ENCODE measurements around the gene FEM1B.
A peak's percentile ranks its signal among the peaks of the same experiment; 100 is the strongest.

FEM1B gene

GRCh38 chr15:68286256-68286655 is 8.7 kb downstream of the FEM1B start:
- DNase-seq = no peak

GRCh38 chr15:68289057-68289456 is 11.5 kb downstream of the FEM1B start:
- DNase-seq = no peak

- DNase-seq = no peak
Observed at GRCh38 chr15:68289621-68290352, 12.2 kb downstream of the FEM1B start.

GRCh38 chr15:68290715-68291114 is 13.2 kb downstream of the FEM1B start:
- DNase-seq = no peak

GRCh38 chr15:68292157-68292781 is 14.7 kb downstream of the FEM1B start:
- no peak for DNase-seq

- no peak for DNase-seq
Observed at GRCh38 chr15:68292967-68293366, 15.4 kb downstream of the FEM1B start.

- DNase-seq = no peak
Observed at GRCh38 chr15:68295014-68295805, 17.7 kb downstream of the FEM1B start.

GRCh38 chr15:68298336-68298735 is 20.8 kb downstream of the FEM1B start:
- no peak for DNase-seq

GRCh38 chr15:68298882-68299381 is 21.4 kb downstream of the FEM1B start:
- peak; percentile 34 for DNase-seq

- DNase-seq = no peak
Observed at GRCh38 chr15:68299436-68299835, 21.9 kb downstream of the FEM1B start.

GRCh38 chr15:68300115-68300940 is 22.8 kb downstream of the FEM1B start:
- no peak for DNase-seq

- no peak for DNase-seq
Observed at GRCh38 chr15:68301301-68301700, 23.8 kb downstream of the FEM1B start.

GRCh38 chr15:68302729-68303128 is 25.2 kb downstream of the FEM1B start:
- DNase-seq = no peak

- DNase-seq = no peak
Observed at GRCh38 chr15:68303134-68303533, 25.6 kb downstream of the FEM1B start.

GRCh38 chr15:68303560-68304436 is 26.3 kb downstream of the FEM1B start:
- no peak for DNase-seq

- no peak for DNase-seq
Observed at GRCh38 chr15:68304589-68305337, 27.2 kb downstream of the FEM1B start.

GRCh38 chr15:68305420-68305871 is 27.9 kb downstream of the FEM1B start:
- no peak for DNase-seq

- DNase-seq = no peak
Observed at GRCh38 chr15:68307131-68307928, 29.8 kb downstream of the FEM1B start.

GRCh38 chr15:68309024-68309423 is 31.5 kb downstream of the FEM1B start:
- DNase-seq = no peak
